Measurements from ENCODE around the gene SLC6A2.

The SLC6A2 gene

DNA sequence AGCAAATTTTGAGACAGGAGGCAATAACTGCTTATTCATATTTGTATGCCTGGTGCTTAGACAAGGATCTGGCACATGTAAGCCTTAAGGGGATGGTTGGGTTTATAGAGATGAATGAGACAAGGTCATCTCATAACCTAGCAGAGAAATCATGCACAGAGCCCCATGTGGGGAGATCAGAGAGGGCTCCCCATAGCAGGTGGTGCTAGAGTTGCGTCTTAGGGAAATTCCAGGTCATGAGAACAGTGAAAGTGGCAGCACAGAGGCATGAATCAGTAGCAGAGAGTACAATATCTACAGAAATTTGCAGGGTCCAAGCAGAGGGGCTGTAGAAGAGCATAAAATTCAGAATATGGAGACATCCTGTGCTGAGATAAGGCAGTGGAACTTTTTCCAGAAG is 57.3 kb downstream of the SLC6A2 start:
- H3K27ac ChIP-seq = no peak overlapping the region
- TF ChIP-seq, protein P1, sequence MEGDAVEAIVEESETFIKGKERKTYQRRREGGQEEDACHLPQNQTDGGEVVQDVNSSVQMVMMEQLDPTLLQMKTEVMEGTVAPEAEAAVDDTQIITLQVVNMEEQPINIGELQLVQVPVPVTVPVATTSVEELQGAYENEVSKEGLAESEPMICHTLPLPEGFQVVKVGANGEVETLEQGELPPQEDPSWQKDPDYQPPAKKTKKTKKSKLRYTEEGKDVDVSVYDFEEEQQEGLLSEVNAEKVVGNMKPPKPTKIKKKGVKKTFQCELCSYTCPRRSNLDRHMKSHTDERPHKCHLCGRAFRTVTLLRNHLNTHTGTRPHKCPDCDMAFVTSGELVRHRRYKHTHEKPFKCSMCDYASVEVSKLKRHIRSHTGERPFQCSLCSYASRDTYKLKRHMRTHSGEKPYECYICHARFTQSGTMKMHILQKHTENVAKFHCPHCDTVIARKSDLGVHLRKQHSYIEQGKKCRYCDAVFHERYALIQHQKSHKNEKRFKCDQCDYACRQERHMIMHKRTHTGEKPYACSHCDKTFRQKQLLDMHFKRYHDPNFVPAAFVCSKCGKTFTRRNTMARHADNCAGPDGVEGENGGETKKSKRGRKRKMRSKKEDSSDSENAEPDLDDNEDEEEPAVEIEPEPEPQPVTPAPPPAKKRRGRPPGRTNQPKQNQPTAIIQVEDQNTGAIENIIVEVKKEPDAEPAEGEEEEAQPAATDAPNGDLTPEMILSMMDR (conservative IDR thresholded peaks at IDR 0.05) = no peak

DNA sequence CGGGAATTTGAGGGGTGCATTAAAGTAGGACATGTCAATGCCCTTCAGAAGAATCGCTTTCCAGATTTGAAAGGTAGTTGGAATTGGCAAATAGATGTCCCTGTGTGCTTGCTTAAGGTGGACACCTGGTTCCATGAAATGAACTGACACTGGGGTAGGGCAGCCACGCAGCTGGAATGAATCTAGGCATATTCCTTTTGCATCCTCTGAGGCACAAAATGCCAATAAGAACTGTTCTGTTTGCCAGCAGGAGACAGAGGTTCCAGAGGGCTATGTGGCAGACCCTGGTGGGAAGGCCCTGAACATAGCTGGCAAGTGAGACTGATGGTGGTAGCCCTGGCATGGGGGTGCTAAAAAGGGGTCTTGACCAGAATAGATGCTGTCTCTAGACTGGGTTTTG is 61.5 kb downstream of the SLC6A2 start:
- H3K27ac ChIP-seq = no peak overlapping the region
- TF ChIP-seq, protein P1 (conservative IDR thresholded peaks at IDR 0.05) = no peak

DNA sequence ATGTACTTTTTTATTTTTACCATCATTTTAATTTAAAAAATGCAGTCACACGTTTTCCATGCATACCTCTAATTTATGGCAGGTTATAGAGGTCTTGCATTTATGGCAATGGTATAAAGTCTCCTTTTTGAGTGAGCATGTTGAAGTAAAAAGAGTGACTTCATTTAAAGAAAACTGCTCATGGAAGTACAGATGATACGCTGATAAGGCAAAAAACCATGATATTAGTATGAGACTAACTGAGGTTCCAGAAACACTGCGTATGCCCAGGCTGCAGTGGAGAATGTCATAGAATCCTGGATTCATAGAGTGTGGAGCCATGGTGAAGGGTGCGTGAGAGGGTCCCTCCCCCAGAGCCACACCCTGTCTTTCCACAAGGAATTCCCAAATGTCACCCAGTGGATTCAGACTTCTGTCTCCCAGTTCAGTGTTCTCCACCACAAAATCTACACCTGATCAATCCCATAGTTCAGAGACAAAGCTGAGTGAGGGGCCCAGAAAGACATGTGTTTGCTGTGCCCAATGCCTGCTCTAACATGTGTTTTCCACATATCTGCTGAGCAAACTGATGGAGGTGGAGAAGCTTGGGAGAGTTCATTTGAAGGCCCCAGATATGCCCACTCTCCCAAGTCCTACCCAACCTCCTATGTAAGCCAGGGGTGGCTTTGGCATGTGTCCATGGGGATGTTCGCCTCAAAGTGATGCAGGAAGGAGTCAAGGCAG is 69.4 kb downstream of the SLC6A2 start:
- H3K27ac ChIP-seq = no peak overlapping the region
- TF ChIP-seq, protein P1 (conservative IDR thresholded peaks at IDR 0.05) = no peak

DNA sequence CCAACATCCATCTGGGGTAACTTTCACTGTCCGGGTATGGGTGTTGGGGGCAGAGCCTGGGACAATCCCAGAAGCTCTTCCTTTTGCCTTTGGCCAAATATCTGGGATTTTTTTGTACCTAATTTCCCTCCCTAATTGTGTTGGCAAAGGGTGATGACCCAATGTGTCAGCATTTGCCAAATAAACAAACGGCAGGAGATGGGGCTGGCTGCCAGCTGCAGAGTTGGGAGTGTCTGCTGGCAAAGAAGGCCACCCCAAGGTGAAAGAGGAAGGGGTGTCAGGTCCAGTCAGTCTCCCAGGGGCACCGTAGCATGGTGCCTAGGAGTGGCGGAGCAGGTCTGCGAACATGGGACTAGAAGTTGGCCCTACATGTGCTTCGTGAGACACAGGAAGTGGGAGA is 73.0 kb downstream of the SLC6A2 start:
- H3K27ac ChIP-seq = no peak overlapping the region
- TF ChIP-seq, protein P1 (conservative IDR thresholded peaks at IDR 0.05) = no peak

DNA sequence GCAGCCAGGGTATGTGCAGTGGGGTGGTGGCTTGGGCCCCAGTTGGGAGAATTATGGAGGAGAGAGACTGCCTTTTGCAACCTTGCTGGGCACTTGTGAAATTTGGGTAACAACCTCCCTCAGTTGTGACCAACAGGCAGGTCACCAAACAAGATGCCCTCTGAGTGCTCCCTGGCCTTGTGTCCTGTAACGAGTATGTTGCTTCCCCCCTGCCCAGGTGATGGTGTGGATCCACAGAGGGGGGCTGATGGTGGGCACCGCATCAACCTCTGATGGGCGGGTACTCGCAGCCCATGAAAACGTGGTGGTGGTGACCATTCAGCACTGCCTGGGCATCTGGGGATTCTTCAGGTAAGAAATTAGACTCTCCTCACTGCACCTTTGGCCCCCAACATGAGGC is 74.3 kb downstream of the SLC6A2 start:
- TF ChIP-seq, protein P1 (conservative IDR thresholded peaks at IDR 0.05) = no peak
- no peak overlapping the region for H3K27ac ChIP-seq

DNA sequence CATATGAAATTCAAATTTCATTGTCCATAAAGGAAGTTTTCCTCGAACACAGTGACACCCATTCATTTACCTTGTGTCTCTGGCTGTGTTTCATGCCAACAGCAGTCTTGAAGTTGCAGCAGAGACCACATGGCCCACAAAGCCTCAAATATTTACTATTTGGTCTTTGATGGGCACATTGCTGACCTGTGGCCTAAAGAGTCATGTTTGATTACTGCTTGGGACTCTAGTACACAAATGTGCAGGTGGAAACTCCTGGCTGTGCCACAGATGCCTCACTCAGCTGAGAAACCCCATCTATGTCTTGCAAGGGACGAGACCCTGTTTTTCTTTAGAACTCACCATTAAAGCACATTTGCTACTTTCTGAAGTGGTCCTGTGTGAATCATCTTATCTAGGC is 76.7 kb downstream of the SLC6A2 start:
- TF ChIP-seq, protein P1 (conservative IDR thresholded peaks at IDR 0.05) = no peak
- no peak overlapping the region for H3K27ac ChIP-seq

DNA sequence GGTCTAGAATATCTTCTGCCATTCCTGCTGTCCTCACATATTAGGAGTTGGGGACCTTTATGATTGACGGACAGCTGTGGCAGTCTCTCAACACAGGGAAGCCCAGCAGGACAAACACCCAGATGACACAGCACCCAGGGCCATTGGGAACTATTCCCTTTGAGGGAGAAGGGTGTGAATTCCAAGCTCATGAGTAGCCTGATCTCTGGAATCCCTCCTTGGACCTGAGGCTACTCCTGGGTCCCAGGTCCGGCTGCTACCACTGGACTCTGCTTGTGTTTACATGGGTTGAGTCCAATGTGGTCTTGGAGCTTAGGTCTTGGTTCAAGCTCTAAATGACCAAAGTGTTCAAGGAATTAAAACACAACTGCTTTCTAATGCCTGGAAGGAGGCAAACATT is 78.9 kb downstream of the SLC6A2 start:
- TF ChIP-seq, protein P1 (conservative IDR thresholded peaks at IDR 0.05) = no peak
- H3K27ac ChIP-seq = no peak overlapping the region
